Measurements from ENCODE around the gene MEIS3. TPM values are rescaled to one million over a fixed set of nuclear protein-coding genes. Genes with fewer than 3 reads are reported as not detected.
"Not testable (repeated sequence)": the region's sequence is repeated elsewhere in the genome, so short reads cannot be mapped to it uniquely, and the experiment has no call there.

The MEIS3 gene
- total RNA-seq, 1 experiment from 2014 or later = 35.8 TPM

DNA sequence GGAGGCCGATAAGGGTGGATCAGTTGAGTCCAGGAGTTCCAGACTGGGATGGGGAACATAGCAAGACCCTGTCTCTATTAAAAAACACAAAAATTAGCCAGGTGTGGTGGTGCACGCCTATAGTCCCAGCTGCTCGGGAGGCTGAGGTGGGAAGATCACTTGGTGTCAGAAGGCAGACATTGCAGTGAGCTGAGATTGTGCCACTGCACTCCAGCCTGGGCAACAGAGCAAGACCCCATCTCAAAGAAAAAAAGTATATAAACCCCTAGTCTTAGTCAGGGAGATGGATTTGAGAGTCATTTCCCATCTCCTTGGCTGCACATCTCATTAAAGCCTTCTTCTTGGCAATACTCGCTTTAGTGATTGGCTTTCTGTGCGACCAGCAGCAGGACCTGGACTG, 35.4 kb downstream of the MEIS3 start:
- RAD21 ChIA-PET (ENCODE audit: low non-redundant PET in 1 of 2, low total read pairs in 2 of 2, uncharacterized antibody in 2 of 2, unreplicated experiment in 2 of 2); CTCF ChIA-PET; H3K4me2 ChIP-seq (ENCODE audit: low read length); H3K9me3 ChIP-seq (ENCODE audit: control insufficient read depth in 1 of 2, insufficient read depth in 1 of 2, low read depth in 1 of 2, low read length in 2 of 2); H3K4me3 ChIP-seq (replicated peaks in 1 of 2; ENCODE audit: low read depth in 1 of 2, low read length in 2 of 2); H3K9me2 ChIP-seq (ENCODE audit: insufficient read depth); H4K20me1 ChIP-seq (ENCODE audit: insufficient read depth); H3K4me1 ChIP-seq (ENCODE audit: control insufficient read depth in 1 of 2, insufficient read depth in 2 of 2, low read length in 2 of 2); H3K79me2 ChIP-seq (ENCODE audit: insufficient read depth, low read length); H3K9ac ChIP-seq (ENCODE audit: low read length); BruUV-seq (replicated peaks); POLR2A ChIA-PET; H2AFZ ChIP-seq (ENCODE audit: low read depth, low read length, poor library complexity, severe bottlenecking); H3K27ac ChIP-seq (ENCODE audit: low read depth, low read length); H3K27me3 ChIP-seq (ENCODE audit: insufficient read depth, low read length); DNase-seq (ENCODE audit: low read depth, low spot score); intact Hi-C loops (cut with micrococcal nuclease): not testable (repeated sequence)
- ATAC-seq = peak; percentile 18; the same call in 1 of the 2 replicates
- TF ChIP-seq POLR2AphosphoS5 (IDR thresholded peaks at IDR 0.05; ENCODE audit: low read depth, low read length) = 0 out of 2 replicates have a peak, but pooled peaks have one; percentile 17
- H3K36me3 ChIP-seq (ENCODE audit: control insufficient read depth in 1 of 2, insufficient read depth in 2 of 2, low read length in 2 of 2) = peaks cover 12 to 17% of the 10 kb centered on the region in 2 experiments; a peak in 3 of 4 replicates

DNA sequence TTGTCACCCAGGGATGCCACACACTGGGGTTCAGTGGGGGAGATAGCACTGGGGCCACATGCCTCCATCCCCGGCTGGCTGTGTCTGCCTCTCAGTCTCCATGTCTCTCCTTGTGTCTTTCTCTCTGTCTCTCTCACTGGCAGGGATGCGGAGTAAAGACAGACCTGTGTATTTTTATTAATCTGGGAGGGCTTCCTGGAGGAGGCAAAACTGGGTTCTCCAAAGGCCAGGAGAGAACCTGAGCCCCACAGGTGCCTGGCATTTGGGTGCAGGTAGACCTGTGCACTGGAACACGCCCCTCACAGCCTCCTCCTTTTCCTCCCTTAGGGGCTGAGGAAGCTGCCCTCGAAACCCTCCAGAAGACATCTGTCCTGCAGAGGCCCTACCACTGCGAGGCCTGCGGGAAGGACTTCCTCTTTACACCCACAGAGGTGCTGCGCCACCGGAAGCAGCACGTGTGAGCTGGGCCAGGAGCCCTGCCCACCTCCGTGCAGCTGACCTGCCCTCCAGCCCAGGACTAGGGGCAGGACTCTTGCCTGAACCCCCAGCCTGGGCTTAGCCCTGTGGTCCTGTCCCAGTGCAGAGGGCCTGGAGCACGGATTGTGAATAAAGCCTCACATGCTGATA, 37.6 kb downstream of the MEIS3 start:
- Histone ChIP-seq H2AFZ (ENCODE audit: low read depth, low read length, poor library complexity, severe bottlenecking) (no peak overlapping the region), H3K9me3 (ENCODE audit: control insufficient read depth in 1 of 2, insufficient read depth in 1 of 2, low read depth in 1 of 2, low read length in 2 of 2) (no peaks in the 10 kb centered on the region), H3K9ac (ENCODE audit: low read length) (no peak overlapping the region), H3K4me3 (replicated peaks in 1 of 2; ENCODE audit: low read depth in 1 of 2, low read length in 2 of 2) (no peak overlapping the region), H3K9me2 (ENCODE audit: insufficient read depth) (no peaks in the 10 kb centered on the region), H3K27me3 (ENCODE audit: insufficient read depth, low read length) (no peaks in the 10 kb centered on the region), H3K27ac (ENCODE audit: low read depth, low read length) (no peak overlapping the region), H3K79me2 (ENCODE audit: insufficient read depth, low read length) (no peaks in the 10 kb centered on the region), H3K4me2 (ENCODE audit: low read length) (no peak overlapping the region), H3K36me3 (ENCODE audit: control insufficient read depth in 1 of 2, insufficient read depth in 2 of 2, low read length in 2 of 2) (peaks cover 12 to 23% of the 10 kb centered on the region in 2 experiments; a peak in 3 of 4 replicates), H4K20me1 (ENCODE audit: insufficient read depth) (no peaks in the 10 kb centered on the region), H3K4me1 (ENCODE audit: control insufficient read depth in 1 of 2, insufficient read depth in 2 of 2, low read length in 2 of 2) (0 out of 4 replicates have a peak, but pooled peaks cover 0 to 4% of the 10 kb centered on the region in 2 experiments)
- no TSS peak for BruUV-seq (replicated peaks)
- no peak for ATAC-seq
- RAD21 ChIA-PET (ENCODE audit: low non-redundant PET in 1 of 2, low total read pairs in 2 of 2, uncharacterized antibody in 2 of 2, unreplicated experiment in 2 of 2) = no interaction called here
- TF ChIP-seq JUND (IDR thresholded peaks at IDR 0.05) (no peak), TCF7L2 (IDR thresholded peaks at IDR 0.05; ENCODE audit: borderline replicate concordance, extremely low read depth, insufficient read depth, insufficient read length) (no peak), POLR2AphosphoS5 (IDR thresholded peaks at IDR 0.05; ENCODE audit: low read depth, low read length) (no peak), YY1 (IDR thresholded peaks at IDR 0.05; ENCODE audit: extremely low read depth, insufficient replicate concordance, low read depth, low read length) (no peak), RAD21 (IDR thresholded peaks at IDR 0.05; ENCODE audit: low read depth) (no peak), ELF1 (IDR thresholded peaks at IDR 0.05; ENCODE audit: borderline replicate concordance, low read depth) (no peak), POLR2A (IDR thresholded peaks at IDR 0.05; ENCODE audit: borderline replicate concordance, extremely low read depth, insufficient read depth, insufficient read length) (no peak), CBX3 (IDR thresholded peaks at IDR 0.05; ENCODE audit: low read depth) (no peak), EZH2 (IDR thresholded peaks at IDR 0.05) (no peak)
- TF ChIP-seq, protein P1, sequence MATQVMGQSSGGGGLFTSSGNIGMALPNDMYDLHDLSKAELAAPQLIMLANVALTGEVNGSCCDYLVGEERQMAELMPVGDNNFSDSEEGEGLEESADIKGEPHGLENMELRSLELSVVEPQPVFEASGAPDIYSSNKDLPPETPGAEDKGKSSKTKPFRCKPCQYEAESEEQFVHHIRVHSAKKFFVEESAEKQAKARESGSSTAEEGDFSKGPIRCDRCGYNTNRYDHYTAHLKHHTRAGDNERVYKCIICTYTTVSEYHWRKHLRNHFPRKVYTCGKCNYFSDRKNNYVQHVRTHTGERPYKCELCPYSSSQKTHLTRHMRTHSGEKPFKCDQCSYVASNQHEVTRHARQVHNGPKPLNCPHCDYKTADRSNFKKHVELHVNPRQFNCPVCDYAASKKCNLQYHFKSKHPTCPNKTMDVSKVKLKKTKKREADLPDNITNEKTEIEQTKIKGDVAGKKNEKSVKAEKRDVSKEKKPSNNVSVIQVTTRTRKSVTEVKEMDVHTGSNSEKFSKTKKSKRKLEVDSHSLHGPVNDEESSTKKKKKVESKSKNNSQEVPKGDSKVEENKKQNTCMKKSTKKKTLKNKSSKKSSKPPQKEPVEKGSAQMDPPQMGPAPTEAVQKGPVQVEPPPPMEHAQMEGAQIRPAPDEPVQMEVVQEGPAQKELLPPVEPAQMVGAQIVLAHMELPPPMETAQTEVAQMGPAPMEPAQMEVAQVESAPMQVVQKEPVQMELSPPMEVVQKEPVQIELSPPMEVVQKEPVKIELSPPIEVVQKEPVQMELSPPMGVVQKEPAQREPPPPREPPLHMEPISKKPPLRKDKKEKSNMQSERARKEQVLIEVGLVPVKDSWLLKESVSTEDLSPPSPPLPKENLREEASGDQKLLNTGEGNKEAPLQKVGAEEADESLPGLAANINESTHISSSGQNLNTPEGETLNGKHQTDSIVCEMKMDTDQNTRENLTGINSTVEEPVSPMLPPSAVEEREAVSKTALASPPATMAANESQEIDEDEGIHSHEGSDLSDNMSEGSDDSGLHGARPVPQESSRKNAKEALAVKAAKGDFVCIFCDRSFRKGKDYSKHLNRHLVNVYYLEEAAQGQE (IDR thresholded peaks at IDR 0.05; ENCODE audit: low read depth) = no peak
- TF ChIP-seq, protein P2, sequence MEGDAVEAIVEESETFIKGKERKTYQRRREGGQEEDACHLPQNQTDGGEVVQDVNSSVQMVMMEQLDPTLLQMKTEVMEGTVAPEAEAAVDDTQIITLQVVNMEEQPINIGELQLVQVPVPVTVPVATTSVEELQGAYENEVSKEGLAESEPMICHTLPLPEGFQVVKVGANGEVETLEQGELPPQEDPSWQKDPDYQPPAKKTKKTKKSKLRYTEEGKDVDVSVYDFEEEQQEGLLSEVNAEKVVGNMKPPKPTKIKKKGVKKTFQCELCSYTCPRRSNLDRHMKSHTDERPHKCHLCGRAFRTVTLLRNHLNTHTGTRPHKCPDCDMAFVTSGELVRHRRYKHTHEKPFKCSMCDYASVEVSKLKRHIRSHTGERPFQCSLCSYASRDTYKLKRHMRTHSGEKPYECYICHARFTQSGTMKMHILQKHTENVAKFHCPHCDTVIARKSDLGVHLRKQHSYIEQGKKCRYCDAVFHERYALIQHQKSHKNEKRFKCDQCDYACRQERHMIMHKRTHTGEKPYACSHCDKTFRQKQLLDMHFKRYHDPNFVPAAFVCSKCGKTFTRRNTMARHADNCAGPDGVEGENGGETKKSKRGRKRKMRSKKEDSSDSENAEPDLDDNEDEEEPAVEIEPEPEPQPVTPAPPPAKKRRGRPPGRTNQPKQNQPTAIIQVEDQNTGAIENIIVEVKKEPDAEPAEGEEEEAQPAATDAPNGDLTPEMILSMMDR (IDR thresholded peaks at IDR 0.05 in 2 of 3, conservative IDR thresholded peaks at IDR 0.05 in 1 of 3; ENCODE audit: borderline replicate concordance in 1 of 3, insufficient read depth in 1 of 3, low read depth in 2 of 3, low read length in 2 of 3) = no peak
- CTCF ChIA-PET = interaction anchor here (1.3 to 1.6 kb wide), 2 partner anchors 9 to 33 kb away, joined by 4 to 5 read pairs; partner anchors contain the start of gene DHX34
- intact Hi-C loops (cut with micrococcal nuclease) = no loop called here
- no peak for DNase-seq (ENCODE audit: low read depth, low spot score)
- POLR2A ChIA-PET = no interaction called here
